HG03457 (cell line): ENCODE results near the gene ATP2A3.
"Not testable (repeated sequence)": the region's sequence is repeated elsewhere in the genome, so short reads cannot be mapped to it uniquely, and the experiment has no call there.

Experiments
- ATAC-seq: cut with Tn5 transposase; IDR thresholded peaks from one replicate; pipeline ENCODE4 v1.9.1; 2021; ENCODE audit warnings: moderate number of reproducible peaks; ENCODE audit not compliant: unreplicated experiment

ATP2A3 gene

GRCh38 chr17:3956983-3957382 is 7.3 kb downstream of the ATP2A3 start:
- ATAC-seq, result no peak

GRCh38 chr17:3956327-3956957 is 7.8 kb downstream of the ATP2A3 start:
- no peak for ATAC-seq

- no peak for ATAC-seq
Measured at GRCh38 chr17:3955673-3955988, 8.6 kb downstream of the ATP2A3 start.

DNA sequence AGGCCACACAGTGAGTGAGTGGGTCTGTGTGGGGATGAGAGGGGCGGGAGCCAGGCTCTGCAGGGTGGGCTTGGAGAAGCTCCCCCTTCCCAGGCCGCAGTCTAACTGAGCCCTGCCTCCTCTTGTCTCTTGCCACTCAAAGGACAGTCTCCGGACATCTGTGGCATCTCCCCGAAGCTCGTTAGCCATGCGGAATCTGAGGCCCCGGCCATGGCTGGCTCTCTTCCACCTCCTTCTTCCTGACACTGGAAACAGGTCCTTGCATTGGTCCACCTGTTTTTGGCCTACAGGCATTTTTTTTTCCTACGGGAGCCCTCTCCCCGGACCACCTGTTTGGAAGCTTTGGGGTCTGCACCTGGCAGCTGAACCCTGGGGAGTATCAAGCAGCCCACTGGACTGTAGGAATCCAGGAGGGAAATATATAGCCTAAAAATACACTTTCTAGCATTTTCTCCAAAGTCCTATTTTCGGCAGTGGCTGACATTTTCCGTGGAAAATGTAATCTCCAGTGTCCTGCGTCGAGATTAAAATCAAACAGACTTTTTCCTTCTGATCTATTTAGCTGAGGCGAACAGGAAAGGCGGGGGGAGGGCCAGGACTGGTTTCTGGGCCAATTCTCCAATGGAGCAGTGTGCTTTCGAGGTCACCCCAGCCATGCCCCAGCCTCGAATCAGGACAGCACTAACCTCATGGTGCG is 9.1 kb downstream of the ATP2A3 start:
- no peak for ATAC-seq

- no peak for ATAC-seq
Measured at GRCh38 chr17:3954086-3954485, 10.2 kb downstream of the ATP2A3 start.

GRCh38 chr17:3953542-3953941 is 10.7 kb downstream of the ATP2A3 start:
- no peak for ATAC-seq

DNA sequence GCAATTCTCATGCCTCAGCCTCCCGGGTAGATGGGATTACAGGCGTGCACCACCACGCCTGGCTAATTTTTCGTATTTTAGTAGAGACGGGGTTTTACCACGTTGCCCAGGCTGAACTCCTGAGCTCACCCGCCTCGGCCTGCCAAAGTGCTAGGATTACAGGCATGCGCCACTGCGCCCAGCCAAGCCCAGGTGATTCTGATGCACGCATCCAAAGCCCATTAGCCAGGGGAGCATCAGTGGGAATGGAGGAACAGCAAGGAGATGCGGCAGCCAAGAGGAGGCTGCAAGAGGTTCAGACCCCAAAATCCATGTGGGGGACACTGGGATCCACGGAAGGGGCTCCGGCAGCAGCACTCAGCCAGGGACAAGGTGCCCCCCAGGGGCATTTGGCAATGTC is 12.1 kb downstream of the ATP2A3 start:
- no peak for ATAC-seq

GRCh38 chr17:3951420-3951819 is 12.8 kb downstream of the ATP2A3 start:
- ATAC-seq, result no peak

- ATAC-seq, result no peak
Measured at GRCh38 chr17:3951003-3951402, 13.2 kb downstream of the ATP2A3 start.

- ATAC-seq, result no peak
Measured at GRCh38 chr17:3950584-3950983, 13.7 kb downstream of the ATP2A3 start.

- no peak for ATAC-seq
Measured at GRCh38 chr17:3949418-3949817, 14.8 kb downstream of the ATP2A3 start.

- not testable (repeated sequence) for ATAC-seq
Measured at GRCh38 chr17:3948551-3948950, 15.7 kb downstream of the ATP2A3 start.

- no peak for ATAC-seq
Measured at GRCh38 chr17:3947318-3947810, 16.9 kb downstream of the ATP2A3 start.

DNA sequence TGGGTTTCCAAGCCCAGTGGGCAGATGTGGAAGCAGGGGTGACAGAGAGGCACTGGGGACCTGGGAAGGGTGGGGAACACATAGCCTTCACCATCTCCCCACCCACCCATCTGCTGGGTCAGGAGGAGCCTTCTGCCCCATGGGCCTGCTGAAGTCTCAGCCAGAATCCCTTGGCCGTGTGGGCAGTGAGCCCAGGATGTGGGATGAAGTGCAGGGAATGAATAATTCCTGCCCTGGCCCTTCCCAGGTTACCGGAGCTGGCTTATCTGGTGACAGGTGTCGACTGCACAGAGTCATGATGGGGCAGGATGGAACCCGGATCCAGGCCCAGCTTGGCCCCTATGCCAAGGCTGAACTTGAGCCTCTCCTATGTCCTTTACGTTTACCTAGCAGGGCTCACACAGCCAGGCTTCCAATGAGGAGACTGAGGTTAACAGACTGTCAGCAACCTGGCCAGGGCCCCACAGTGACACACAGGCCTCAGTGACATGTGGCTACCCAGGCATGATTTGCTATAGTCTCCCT is 17.5 kb downstream of the ATP2A3 start:
- no peak for ATAC-seq

DNA sequence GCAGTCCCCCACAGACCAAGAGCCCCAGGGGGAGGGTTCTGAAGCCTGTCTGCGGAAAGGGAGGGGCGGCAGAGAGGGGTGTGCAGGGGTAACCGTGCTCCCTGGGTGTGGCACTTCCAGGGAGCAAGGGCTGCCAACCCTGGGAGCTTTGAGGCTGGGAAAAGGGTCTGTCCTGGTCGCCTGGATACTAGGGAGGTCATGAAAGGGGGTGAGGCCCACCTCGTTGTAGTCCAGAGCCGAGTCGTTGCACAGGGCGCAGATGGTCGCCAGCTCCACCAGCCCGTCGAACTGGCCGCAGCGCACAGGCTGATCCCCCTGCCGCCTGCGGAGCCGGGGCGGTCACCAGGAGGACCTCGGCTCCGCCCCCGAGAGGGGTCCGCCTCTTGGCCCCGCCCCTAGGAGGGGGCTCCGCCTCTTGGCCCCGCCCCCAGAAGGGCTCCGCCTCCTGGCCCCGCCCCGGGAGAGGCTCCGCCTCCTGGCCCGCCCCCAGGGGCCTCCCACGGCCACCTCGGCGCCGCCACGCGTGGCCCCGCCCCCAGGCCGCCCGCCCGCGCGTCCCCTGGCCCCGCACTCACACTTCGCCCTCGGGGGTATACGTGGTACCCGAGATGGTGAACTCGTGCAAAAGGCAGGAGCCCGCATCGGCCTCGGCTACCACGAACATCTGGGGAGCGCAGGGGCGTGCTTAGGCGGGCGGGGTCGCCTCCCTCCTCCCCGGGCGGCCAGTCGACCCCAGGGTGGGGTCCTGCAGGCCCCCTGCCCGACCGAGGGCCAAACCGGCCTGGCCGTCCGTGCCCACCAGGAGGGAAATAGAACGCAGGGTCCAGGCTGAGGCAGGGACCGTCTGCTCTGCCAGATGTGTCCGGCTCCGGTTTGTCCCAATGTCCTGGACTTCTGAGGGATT is 19.5 kb downstream of the ATP2A3 start:
- ATAC-seq, result no peak

GRCh38 chr17:3943240-3943891 is 20.9 kb downstream of the ATP2A3 start:
- ATAC-seq, result no peak

DNA sequence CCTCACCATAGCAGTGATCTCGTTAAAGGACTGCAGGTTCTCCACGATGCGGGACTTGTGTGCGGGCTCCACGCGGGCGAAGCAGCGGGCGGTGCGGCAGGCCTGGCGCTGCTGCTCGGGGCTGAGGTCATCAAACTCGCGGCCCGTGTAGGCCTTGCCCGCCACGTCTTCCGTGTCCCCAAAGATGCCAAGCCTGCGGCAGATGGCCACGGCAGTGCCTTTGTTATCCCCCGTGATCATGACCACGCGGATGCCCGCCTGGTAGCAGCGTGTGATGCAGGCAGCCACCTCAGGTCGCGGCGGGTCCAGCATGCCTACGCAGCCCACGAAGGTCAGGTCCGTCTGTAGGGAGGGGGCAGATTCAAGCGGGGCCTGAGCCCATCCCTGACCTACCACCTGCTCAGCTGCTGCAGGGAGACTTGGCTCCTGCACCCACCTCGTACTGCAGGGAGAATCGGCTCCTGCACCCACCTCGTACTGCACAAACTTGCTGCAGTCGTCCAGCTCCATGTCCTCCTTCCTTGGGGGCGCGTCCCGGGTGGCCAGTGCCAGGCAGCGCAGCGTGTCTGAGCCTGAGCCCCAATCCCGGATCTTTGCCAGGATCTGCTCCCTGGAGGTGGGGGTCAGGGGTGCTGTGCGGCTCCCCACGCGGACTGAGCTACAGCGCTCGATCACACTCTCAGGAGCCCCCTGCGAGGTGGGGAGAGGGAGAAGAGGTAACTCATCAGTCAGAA is 23.1 kb downstream of the ATP2A3 start:
- no peak for ATAC-seq

DNA sequence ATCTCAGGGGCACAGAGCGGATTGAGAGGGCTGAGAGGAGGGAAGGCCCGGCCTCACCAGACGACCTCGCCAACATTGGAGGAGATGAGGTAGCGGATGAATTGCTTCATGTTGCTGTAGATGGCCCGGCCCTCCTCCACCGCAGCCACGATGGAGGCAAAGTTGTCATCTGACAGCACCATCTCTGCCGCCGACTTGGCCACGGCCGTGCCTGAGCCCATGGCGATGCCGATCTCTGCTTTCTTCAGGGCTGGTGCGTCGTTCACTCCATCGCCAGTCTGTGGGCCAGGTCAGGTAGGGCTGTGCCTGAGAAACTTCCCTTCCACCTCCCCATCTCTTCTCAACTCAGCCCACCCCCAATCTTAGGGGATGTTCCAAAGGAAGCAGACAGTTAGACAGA is 26.9 kb downstream of the ATP2A3 start:
- ATAC-seq, result no peak

GRCh38 chr17:3935825-3936355 is 28.3 kb downstream of the ATP2A3 start:
- no peak for ATAC-seq

GRCh38 chr17:3935140-3935542 is 29.1 kb downstream of the ATP2A3 start:
- ATAC-seq, result no peak
